Endometrial microvascular endothelial cells (primary cell): ENCODE results near the gene ITFG1. TPM values are rescaled to one million over a fixed set of nuclear protein-coding genes. Genes with fewer than 3 reads are reported as not detected.
"Not testable (repeated sequence)": the region's sequence is repeated elsewhere in the genome, so short reads cannot be mapped to it uniquely, and the experiment has no call there.

Experiments
- in situ Hi-C: cut with HindIII; loops from 2 replicates; pipeline ENCODE4 v1.10.0; 2017; ENCODE audit warnings: low sequenced_read_pairs, low pct_unique_long_range_greater_than_20kb; ENCODE audit errors: inconsistent ontology term
- total RNA-seq: library from RNA; depleted of rRNA; stranded (reverse); fragments of >200 nt; gene quantifications from one replicate; pipeline ENCODE4 v1.2.3, GENCODE V29; 2015; ENCODE audit errors: inconsistent ontology term

ITFG1 gene
- total RNA-seq, 1 donor from 2014 or later: 44.6 TPM

- in situ Hi-C loops: not testable (repeated sequence)
These were observed 18.0 kb downstream of the ITFG1 start for GRCh38 chr16:47442884-47443283.

DNA sequence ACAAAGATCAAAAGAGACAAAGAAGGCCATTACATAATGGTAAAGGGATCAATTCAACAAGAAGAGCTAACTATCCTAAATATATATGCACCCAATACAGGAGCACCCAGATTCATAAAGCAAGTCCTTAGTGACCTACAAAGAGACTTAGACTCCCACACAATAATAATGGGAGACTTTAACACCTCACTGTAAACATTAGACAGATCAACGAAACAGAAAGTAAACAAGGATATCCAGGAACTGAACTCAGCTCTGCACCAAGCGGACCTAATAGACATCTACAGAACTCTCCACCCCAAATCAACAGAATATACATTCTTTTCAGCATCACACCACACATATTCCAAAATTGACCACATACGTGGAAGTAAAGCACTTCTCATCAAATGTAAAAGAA lies 20.8 kb downstream of the ITFG1 start:
- in situ Hi-C loops: not testable (repeated sequence)

- in situ Hi-C loops: not testable (repeated sequence)
These were observed 26.6 kb downstream of the ITFG1 start for GRCh38 chr16:47434274-47434673.

DNA sequence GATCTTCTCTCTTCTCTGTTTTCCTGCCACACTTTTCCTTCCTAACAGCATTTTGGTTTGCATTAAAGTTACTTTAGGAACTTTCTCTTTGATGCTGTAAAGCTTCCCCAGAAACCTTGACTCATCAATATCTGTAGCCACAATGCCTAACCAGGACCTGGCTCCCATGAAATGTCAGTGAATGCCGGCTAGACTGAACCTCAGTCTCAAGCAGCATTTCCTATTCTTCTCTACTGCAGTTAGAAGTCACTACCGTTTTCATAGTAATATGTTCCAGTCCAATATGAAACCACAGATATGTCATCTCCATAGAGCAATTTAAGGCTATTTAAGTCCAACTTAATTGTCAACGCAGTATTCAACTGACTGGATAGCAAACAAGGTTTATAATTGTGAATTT lies 28.9 kb downstream of the ITFG1 start:
- in situ Hi-C loops: no loop called here

DNA sequence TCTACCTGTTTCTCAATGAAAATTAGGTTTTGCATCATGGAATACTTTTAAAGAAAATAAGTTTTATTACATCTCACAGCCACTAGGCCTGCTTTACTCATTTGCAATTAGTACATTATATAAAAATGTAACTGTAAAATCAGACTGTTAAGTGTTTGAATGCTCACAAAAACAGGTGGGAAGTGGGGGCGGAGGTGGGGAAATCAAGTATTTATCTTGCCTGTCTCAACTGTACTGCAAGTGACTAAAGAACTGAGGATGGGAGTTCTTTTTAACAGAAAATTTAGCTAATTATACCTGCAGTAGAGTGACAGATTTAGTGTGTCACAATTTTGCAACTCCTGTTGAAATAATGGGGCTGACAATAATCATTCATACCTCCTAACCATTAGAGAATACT lies 34.1 kb downstream of the ITFG1 start:
- in situ Hi-C loops: no loop called here

DNA sequence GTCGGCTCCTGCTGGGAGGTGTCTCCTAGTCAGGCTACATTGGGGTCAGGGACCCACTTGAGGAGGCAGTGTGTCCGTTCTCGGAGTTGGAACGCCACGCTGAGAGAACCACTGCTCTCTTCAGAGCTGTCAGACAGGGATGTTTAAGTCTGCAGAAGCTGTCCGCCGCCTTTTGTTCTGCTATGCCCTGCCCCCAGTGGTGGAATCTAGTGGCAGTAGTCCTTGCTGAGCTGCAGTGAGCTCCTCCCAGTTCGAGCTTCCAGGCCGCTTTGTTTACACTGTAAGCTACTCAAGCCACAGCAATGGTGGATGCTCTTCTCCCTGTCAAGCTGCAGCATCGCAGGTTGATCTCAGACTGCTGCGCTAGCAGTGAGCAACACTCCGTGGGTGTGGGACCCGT lies 36.0 kb downstream of the ITFG1 start:
- in situ Hi-C loops: no loop called here

DNA sequence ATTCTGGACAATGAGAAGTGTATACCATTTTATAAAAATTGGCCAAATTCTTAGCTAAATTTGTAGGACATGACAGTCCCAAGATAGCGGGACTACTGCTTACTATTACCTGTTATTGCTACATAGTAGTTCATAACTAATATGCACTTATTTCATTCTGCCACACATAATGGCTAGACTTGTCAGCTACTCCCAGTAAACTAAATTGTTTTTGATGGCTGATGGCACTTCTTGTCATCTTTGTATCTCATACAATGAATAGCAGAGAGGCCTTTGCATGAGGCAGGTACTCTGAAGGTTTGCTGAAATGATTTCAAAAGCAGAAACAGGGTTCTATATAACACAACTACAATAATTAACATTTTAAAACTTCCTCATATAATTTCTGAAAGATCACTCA lies 44.0 kb downstream of the ITFG1 start:
- in situ Hi-C loops: no loop called here

DNA sequence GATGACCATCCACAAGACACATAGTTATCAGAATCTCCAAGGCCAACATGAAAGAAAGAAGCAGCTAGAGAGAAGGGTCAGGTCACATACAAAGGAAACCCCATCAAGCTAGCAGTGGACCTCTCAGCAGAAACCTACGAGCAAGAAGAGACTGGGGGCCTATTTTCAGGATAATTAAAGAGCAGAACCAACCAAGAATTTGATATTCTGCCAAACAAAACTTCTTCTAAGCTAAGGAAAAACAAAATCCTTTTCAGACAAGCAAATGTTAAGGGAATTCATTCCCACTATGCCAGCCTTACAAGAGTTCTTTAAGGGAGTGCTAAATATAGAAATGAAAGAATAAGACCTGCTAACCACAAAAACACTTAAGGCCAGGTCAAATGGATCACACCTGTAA lies 47.8 kb downstream of the ITFG1 start:
- in situ Hi-C loops: no loop called here

DNA sequence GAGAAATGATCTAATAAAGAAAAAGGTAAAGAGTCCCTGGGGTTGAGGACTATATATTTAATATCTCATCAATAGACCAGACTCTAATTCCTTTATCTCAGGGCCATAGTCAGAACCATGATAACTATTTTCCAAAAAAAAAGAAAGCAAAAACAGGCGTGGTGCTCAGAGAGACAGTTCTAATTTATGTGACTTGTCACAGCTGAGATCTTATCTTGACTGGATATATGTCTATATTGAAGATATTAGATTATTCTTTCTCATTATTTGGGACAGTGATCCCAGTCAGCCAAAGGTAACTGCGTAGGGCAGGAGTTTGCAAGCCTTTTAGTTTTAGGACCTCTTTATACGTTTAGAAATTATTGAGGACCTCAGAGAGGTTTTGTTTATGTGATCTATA lies 52.4 kb downstream of the ITFG1 start:
- in situ Hi-C loops: no loop called here

DNA sequence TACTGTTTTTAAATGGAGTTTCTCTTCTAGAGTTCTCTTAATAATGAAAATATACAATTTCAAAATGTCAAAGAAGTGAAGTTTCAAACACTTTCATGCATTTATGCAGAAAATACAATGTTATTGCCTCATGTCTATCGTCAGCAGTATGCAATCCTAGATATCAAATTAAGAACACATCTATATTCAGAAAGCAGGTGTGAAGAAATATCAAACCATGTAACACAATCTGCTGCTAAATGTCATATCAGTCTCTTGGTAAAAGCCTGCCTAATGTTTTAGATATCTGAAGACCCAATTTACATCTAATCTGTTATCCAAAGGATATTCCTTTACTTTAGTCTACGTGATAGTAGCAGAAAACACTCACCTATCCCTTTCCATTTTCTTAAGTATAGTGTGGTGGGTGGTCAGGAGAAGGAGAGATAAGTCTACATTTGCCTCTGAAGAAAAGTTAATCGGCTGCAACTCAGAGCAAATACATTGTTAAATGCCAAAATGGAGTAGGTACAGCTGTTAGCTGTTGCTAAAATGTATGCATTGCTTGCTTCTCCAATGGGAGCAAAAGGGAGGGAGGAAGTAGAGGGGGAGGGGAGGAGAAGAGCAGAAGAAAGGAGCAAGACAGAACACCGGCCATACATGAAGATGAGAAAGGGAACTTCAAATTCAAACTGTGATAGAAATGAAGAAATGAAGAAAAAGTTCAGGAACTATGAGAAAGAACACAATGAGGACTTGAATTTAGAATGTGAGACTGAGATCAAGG lies 64.9 kb downstream of the ITFG1 start:
- in situ Hi-C loops: no loop called here

GRCh38 chr16:47392081-47392480 lies 68.8 kb downstream of the ITFG1 start:
- in situ Hi-C loops: no loop called here

DNA sequence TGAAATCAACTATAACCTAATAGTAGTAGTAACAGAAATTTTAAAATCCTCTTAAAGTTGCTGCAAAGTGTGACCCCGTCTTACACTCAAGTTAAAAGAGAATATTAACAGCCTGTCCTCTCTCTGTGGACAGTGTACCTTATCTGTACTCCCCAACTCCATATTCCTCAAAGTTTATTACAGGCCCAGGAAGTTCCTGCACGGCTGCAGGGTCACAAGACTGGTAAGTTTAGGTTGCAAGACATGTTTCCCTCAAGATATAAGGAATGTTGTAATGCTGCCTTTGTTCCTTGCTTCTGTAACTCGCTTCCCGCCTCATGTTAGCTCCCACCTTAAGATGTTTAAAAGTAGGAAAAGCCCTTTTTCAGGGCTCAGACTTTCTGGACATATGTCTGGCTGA lies 72.2 kb downstream of the ITFG1 start:
- in situ Hi-C loops: no loop called here

GRCh38 chr16:47387026-47387734 lies 73.7 kb downstream of the ITFG1 start:
- in situ Hi-C loops: no loop called here

DNA sequence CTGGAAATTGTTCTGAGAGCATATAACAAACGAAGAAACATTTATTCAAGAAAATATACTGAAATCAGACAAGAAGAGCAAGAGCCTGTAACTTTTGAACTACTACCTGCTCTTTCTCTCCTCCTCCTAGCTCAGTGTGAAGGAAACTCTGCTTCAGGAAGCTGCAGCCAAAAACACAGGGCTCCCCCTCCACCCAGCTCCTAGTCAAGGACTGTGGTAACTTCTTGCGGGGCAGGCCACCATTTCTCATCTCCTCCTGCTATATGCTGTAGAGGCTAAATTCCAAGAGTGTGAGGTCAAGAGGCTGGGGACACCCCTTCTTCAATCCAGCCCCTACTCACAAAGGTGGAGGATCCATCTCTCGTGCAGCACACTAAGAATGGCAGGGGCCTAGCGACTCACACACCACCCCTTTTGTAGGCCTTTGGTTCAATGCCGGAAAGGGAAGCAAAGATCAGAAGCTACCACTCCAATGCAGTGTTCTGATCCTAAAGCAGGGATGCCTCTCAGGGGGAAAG lies 74.6 kb downstream of the ITFG1 start:
- in situ Hi-C loops: no loop called here

GRCh38 chr16:47382362-47382761 lies 78.5 kb downstream of the ITFG1 start:
- in situ Hi-C loops: no loop called here

GRCh38 chr16:47377154-47377553 lies 83.7 kb downstream of the ITFG1 start:
- in situ Hi-C loops: no loop called here

- in situ Hi-C loops: no loop called here
These were observed 85.4 kb downstream of the ITFG1 start for GRCh38 chr16:47375423-47375822.

DNA sequence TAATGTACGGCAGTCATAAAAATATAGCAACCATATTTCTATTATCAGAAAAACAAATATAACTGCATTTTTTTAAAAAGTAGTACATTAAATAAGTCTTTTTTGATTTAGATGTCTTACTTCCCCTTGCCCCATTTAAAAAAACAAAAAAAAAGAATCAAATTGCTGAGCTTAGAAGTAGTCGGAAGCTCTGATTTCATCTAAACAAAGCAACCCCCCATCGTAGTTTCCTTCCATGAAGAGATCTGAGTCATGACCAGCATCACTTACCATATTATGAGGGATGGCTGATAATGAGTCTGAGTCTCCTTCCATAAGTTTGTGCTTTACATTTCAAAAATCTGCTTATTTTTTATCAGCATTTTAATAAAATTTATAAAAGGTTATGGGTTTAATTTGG lies 86.2 kb downstream of the ITFG1 start:
- in situ Hi-C loops: no loop called here

DNA sequence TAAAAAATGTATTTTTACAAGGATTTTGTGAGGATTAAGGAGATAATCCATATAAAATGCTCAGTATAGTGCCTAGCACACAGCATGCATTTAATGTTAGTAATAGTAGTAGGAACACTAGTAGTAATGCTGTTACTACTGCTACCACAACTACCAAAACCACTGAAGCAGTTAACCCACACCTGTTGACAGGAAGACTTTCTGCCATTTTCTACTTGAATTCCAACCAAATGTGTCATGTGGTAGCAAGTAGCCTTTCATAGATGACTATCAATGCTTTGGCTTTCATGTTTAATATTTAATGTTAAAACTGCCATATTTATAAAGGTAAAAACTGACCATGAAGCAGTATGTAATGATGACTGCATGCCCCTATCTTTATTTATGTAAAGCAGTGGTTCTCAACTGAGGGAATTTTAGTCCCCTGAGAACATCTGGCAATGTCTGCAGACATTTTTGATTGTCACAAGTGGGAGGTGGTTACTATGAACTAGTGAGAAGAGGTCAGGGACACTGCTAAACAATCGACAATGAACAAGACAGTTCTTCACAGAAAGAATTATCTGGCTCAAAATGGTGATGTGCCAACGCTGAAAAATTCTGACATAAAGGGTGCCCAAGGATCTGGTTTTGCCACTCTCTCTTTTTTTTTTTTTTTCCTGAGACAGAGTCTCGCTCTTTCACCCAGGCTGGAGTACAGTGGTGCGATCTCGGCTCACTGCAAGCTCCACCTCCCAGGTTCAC lies 89.4 kb downstream of the ITFG1 start:
- in situ Hi-C loops: no loop called here

DNA sequence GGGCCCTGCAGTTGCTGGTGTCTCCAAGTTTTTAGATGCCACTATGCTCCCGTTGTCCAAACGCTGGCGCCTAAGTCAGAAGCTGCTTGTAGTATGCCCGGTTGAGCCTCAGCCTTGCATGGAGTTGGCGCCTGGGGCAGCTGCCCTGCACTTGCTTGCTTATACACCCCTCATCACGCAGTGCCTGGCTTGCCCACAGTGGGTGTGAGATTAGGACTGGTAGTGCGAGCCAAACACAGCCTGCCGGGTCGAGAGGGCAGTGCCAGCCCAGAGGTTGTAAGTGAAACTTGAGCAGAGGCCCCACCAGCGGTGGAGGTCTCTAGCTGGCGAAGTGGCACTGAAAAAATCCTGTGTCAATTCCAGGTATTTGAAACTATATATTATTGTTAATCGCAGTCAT lies 90.3 kb downstream of the ITFG1 start:
- in situ Hi-C loops: no loop called here
